DMS 273 treated with DMSO at 0.1 percent for 48 hours (cell line): ENCODE results near the gene KDELR1.

Experiments
- DNase-seq: peaks from one replicate; lab custom pipeline; 2025; lab: John Stamatoyannopoulos, UW

KDELR1 gene

DNA sequence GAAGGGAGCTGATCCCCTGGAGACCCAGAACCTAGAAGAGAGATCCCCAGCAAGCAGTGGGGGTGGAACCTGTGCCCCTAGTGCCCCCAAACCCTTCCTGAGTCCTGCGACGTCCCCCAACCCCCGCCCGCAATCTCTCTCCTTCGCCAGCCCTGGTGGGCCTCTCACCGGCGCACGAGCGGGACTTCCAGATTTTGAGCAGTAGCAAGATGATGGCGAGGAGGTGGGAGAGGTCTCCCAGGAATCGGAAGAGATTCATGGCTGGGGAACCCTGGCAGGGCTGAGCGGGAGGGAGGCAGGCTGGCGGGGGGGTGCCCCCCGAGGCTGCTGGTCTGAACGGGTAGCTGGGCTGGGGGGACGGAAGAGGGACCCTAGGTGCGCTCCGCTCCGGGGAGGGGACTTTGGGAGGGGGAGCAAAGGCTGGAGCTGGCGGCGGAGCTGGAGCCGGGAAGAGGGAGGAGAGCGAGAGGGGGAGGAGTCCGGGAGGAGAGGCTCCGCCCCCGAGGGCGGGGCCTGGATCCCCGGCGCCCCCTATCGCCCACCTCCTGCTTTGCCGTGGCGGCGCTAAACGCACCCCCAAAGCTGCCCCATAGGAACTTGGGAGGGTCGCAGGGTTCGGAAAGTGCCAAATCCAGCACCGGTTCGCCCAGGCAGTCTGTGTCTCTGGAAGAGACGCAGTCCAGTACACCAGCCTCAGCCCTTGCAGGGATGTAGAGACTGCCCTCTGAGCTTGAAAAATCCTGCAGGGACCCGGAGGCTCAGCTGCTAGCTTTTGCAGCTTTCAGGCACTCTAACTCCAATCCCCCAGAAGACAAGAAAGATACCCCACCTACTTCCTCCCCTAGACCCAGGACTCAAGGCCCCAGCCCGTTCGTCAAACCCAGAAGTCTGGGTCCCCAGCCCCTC lies at the start of gene KDELR1:
KDELR1 (minus strand) TSS at position 452 of the 906 bp plus-strand sequence; CDS start at position 259, 193 bp downstream.
- peak; percentile 35 for DNase-seq

DNA sequence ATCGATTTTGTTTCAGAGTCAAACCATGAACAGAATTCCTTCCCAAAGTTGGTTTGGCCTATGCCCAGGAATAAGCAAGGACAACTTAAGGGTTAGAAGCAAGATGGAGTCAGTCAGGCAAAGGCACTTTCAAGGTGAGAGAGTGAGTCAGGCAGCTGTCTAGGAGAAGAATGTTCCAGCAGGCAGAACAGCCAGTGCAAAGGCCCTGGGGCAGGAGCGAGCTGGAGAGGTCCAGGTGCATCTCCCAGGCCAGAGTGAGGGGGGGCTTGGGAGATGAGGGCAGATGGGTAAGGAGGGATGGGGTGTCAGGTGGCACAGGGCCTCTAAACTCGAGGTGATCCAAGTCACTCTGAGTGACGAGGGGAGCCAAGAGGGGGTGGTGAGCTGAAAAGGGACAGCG lies 45.2 kb upstream of the KDELR1 start:
- no peak for DNase-seq

DNA sequence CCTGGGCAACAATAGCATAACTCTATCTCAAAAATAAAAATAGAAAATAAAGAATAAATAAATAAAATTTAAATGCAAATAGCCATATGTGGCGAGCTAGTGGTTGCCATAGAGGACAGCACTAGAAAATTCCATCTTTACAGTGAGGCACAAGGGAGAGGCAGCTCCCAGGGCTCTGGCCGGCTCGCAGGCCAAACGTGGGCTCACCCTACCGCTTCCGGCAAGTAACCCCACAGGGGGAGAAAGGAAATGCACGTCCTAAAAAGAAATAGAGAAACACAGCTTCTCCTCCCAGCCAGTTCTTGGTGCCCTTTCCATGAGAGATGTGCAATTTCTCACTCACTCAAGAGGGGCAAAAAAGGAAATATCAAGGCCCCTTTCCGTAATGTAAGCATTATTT lies 42.0 kb upstream of the KDELR1 start:
- no peak for DNase-seq

DNA sequence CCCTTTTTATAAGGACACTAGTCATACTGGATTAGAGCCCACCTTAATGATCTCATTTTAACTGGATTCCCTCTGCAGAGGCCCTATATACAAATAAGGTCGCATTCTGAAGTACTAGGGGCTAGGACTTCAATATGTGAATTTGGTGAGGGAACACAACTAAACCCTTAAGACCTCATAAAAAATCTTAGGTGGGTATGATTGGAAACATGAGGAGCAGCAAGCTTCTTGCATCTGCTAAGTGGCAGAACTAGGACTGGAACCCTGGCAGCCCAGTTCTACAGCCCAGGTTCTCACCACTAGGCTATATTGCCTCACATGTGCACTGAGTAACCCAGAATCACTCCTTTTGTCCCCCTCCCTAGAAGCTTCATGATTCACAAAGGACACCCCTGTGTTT lies 37.3 kb upstream of the KDELR1 start:
- no peak for DNase-seq

DNA sequence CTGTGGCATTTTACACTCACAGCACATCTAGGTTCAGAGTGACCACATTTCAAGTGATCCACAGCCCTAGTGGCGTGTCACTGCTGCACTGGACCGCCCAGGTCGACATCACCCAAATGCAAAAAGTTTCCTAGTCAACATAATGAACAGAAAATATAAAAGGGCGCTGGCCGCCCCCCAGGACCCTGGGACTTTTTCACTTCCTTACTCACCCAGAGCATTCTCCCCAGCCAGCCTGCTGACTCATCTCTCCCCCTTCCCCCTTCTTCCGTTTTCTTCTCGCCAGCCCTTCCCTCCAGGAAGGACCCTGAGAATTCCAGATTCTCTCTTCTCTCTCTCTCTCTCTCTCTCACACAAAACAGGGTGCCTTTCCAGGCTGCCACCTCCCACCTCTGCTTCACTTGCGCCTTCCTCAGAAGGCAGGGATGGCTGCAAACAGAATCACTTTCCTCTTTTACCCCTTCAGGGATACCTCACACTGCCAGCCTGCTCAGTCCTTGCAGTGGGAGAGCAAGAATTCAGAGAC lies 33.4 kb upstream of the KDELR1 start:
- no peak for DNase-seq

DNA sequence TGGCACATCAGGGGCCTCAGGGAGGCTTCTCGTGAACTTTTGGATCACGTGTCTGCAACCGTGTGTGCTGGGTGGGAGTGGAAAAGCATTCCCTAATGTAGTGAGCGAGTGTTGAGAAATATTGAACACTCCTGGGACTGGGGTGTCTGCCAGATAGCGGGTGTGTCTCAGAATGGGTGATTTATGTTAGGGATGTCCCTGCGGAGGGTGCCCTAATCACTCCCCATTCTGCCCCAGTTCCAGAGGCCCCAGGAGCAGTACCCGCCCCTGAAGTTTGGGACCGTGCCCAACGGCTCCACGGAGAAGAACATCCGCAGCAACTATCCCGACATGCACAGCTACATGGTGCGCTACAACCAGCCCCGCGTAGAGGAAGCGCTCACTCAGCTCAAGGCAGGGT lies 30.2 kb upstream of the KDELR1 start:
- DNase-seq: no peak

DNA sequence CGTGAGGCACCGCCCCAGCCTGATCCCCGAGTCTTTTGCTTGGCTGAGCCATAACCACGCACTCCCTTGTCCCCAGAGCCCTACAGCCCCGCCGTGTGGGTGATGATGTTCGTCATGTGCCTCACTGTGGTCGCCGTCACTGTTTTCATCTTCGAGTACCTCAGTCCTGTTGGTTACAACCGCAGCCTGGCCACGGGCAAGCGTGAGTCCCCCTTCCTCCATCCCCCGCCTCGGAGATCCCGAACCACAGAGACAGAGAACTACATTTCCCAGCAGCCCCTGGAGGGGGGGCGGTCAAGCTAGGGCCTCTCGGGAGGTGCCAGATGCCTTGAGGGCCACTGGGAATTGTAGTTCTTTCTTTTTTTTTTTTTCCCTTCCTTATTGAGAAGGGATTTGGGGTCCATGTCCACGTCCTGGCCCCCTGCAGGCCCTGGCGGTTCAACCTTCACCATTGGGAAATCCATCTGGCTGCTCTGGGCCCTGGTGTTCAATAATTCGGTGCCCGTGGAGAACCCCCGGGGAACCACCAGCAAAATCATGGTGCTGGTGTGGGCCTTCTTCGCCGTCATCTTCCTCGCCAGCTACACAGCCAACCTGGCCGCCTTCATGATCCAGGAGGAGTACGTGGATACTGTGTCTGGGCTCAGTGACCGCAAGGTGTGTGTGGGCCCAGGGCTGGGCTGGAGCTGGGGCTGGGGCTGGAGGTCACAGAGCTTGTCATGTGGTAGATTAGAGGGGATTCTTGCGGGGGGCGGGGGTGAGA lies 28.0 kb upstream of the KDELR1 start:
- DNase-seq: no peak

DNA sequence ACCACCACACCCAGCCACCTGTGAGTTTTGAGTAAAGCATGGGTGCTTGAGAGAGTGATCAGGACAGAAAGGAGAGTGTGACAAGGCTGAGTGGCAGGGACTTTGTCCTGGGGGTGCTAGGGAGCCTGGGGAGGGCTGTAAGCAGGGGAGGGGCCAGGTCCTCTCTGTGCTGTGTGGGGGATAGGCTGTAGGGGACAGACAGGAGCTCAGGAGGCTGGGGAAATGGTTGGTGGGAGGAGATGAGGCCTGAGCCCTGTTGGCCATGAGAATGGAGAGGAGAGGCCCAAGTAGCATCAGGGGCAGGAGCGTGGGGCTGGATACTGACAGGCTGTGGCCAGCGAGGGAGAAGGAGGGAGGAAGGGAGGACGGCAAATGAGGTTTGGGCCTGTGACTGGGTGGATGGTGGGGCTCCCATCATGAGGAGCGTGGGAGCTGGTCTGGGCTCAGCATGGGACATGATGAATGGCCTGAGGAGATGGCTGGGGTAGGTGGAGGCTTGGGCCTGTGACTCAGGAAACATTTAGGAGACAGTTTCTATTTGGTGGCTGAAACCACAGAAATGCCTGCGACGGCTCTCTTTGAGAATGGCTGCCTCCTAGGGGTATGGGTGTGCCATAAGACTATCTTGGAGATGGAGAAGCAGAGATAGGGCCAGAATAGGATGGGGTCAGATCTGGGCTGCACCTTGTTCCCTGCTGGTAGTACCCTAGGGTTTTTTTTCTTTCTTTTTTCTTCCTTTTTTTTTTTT lies 27.1 kb upstream of the KDELR1 start:
- no peak for DNase-seq

DNA sequence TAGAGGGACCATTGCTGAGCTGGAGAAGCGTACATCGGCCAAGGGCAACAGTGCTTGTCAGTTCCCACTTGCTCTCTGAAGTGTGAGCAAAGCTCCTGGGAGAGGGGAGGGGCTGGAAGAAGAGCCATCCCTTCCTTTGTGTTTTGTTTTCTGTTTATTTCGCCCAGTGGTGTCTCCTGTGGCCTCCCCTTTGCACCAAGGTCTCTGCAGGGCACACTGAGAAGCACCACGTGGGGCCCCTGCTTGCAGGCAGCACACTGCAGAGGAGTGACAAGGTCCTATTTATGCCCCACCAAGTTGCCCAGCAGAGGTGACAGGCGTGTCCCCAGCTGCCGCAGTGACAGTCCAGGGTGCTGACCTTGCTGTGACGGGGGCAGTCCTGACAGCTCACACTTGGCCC lies 26.1 kb upstream of the KDELR1 start:
- no peak for DNase-seq

DNA sequence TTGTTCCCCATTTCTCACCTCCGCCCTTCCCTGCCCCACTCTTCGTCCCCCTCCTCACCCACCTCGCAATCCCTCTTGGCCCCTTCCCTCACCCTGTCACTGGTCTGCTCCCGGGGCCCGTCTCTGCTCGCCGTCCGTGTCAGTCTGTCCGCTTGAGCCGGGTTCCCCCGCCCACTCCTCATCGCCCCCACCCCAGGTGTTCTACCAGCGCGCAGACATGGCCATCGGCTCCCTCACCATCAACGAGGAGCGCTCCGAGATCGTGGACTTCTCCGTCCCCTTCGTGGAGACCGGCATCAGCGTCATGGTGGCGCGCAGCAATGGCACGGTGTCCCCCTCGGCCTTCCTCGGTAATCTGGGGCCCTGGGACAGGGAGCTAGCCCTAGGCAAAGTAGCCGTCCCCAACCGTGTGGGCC lies 24.5 kb upstream of the KDELR1 start:
- DNase-seq: no peak

DNA sequence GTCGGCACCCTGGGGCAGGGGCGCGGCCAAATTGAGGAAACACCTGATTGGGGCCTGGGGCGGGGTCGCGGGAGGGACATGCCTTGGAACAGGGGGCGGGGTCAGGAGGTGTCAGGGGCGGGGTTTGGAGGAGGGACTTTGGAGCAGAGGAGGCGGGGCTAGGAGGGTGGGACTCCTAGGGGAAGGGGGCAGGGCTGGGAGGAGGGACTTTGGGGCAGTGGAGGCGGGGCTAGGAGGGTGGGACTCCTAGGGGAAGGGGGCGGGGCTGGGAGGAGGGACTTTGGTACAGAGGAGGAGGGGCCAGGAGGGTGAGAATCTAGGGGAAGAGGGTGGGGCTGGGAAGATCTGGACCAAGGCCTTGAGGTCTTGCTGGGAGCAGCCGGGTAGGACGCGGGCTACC lies 24.0 kb upstream of the KDELR1 start:
- DNase-seq: no peak

DNA sequence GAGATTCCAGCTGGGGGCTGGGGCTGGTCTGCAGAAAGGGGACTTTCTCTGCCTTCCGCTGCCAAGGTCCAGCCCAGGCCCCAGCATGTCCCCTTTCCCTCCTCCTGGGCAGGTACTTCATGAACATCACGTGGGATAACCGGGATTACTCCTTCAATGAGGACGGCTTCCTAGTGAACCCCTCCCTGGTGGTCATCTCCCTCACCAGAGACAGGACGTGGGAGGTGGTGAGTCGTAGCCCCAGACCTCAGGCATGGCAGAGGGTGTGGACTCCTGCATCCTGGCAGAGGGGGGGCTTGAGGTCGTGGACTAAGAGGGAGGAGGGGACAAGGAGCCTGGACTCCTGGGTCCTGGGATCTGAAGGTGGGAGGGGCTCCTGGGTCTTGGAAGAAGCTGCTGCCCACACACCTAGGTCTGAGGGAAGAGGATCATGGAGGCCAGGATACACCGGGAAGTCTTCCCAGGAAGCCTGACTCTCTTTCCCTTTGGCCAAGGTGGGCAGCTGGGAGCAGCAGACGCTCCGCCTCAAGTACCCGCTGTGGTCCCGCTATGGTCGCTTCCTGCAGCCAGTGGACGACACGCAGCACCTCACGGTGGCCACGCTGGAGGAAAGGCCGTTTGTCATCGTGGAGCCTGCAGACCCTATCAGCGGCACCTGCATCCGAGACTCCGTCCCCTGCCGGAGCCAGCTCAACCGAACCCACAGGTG lies 22.7 kb upstream of the KDELR1 start:
- DNase-seq: no peak

DNA sequence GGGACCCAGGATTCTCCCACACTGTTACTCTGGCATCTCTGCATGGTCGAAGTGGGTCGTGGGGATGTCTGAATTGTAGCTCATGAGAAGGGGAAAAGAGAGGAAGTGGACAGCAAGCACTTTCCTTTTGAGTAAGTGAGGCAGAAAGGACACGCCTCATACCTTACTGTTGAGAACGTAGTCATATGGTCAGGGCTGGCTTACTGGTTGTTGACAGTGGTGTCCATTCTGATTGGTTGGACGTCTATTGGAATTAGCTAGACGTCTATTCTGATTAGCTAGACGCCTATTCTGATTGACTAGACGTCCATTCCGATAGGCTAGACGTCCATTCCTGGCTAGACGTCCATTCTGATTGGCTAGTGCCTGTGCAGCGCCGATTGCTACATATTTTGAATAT lies 14.5 kb upstream of the KDELR1 start:
- no peak for DNase-seq

DNA sequence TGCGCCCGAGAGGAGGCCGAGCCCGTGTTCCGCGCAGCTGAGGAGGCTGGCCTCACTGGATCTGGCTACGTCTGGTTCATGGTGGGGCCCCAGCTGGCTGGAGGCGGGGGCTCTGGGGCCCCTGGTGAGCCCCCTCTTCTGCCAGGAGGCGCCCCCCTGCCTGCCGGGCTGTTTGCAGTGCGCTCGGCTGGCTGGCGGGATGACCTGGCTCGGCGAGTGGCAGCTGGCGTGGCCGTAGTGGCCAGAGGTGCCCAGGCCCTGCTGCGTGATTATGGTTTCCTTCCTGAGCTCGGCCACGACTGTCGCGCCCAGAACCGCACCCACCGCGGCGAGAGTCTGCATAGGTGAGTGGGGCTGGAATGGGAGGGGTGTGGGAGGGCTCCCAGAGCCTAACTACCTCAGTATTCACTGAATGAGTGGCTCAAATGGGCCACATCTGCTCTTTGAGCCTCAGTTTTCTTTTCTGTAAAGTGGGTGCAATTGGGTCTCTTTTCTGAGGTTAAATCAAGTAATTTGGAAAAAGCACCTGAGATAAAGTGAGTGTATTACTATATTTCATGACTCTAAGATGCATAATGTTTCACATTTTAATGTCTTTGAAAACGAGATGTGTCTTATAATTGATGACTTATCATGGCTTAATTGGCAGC lies 13.8 kb upstream of the KDELR1 start:
- DNase-seq: no peak

DNA sequence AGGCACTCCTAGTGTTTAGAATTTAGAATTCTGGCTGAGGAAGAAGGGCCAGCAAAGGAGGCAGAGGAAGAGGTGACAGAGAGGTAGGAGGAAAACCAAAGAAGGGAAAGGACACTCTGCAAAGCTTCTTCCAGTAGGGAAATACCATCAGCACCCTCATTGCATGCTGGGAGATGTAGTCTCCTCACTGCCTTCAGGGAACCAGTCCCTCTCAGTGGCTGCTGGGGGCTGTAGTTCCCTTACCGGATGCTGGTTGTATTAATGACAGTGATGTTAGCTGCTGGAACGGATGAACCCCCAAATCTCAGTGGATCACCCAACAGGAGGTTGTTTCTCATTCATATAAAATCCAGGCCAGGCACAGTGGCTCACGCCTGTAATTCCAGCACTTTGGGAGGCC lies 12.3 kb upstream of the KDELR1 start:
- no peak for DNase-seq

DNA sequence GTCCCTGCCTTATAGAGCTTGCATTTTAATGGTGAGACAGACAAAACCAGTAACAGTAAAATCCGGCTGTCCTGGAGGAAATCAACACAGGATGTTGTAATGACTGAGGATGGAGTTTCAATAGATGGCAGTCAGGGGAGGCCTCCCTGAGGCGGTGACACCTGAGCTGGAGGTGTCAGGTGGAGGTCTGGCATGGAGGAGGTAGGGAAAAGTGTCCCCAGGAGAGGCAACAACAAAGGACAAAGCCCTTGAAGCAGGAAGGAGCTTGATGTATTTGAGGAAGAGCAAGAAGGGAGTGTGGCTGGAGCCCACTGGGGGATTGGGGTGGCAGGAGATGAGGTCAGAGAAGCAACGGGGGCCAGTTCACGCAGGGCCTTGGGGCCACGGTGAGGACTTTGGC lies 9.9 kb upstream of the KDELR1 start:
- no peak for DNase-seq

DNA sequence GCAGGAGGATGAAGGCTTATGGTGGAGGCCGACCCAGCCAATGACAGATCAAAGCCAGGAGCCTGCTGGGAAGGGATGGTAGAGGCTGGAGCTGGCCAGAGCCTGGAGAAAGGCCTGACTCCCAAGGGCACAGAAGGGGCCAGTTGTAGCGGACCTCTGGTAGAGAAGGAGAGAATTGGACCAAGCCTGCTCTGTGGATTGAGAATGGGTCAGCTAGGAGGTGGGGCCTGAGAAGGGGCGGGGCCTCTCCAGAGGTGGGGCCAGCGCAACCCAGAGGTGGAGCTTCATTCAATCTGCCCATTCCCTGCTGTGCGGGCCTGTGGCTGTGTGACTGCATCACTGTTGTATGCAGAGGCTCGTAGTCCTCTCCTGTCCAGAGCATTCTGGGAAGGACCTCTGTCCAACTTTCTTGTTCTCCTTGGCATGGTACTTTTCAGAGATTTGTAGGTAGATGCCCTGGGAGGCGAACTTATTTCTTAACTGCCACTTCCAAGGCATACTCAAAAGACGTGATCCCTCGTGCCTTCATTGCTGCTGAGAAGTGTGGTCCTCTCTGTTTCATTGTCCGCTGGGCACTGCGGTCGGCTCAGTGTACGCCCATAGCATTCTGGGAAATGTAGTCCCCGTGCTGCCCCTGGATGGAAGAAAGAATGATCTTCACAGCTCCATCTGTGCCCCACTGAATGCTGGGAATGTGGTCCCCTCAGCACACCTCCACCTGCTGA lies 8.8 kb upstream of the KDELR1 start:
- no peak for DNase-seq

DNA sequence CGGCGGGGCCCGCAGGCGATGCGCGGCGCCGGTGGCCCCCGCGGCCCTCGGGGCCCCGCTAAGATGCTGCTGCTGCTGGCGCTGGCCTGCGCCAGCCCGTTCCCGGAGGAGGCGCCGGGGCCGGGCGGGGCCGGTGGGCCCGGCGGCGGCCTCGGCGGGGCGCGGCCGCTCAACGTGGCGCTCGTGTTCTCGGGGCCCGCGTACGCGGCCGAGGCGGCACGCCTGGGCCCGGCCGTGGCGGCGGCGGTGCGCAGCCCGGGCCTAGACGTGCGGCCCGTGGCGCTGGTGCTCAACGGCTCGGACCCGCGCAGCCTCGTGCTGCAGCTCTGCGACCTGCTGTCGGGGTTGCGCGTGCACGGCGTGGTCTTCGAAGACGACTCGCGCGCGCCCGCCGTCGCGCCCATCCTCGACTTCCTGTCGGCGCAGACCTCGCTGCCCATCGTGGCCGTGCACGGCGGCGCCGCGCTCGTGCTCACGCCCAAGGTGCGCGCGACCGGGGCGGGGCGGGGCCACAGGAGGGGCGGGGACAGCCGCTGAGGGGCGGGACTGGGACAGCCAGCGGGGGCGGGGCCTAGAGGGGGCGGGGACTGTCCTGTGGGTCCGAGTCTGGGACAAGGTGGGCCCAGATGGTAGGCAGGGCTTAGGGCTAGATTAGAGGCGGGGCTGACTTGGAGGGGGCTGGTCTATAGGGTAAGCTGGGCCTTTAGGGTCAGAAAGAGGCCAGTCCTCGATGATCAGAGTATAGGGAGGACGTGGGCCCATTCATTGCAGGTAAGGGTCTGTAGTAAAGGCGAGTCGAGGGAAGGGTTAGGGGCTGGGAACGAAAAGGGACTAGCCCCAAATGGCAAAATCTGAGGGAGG lies 7.3 kb upstream of the KDELR1 start:
- DNase-seq: no peak

DNA sequence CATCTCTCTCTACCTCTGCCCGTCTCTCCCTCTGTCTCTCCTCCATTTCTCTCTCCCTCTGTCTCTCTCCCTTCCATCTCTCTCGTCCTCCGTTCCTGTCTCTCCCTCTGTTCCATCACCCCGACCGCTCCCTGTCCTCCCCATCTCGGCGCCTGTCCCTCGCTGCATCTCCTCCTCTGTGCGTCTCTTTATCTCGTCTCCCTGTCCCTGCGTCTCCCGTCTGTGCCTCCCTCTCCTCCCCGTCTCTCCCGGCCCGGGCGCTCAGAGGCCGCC lies 6.7 kb upstream of the KDELR1 start:
- no peak for DNase-seq
